HepG2 (cell line): ENCODE measurements around the gene MAN2A1. TPM values are rescaled to one million over a fixed set of nuclear protein-coding genes. Genes with fewer than 3 reads are reported as not detected.

ENCODE experiments used
- CCAR2 ChIP-seq: fragments of 200-400 bp; formaldehyde crosslinking; optimal IDR thresholded peaks from 2 replicates; pipeline ENCODE3; 2018; ENCODE audit warnings: low read depth, mild to moderate bottlenecking, low read length, moderate library complexity
- GTF2F1 ChIP-seq: fragments of 150-350 bp; IDR thresholded peaks from 2 replicates; pipeline ENCODE4 v1.6.1; 2014; ENCODE audit warnings: low read length
- HMGXB3 ChIP-seq: sonication (generic); formaldehyde crosslinking; IDR thresholded peaks from 2 replicates; pipeline ENCODE4 v1.4.0; 2020; ENCODE audit warnings: missing genetic modification reagents, borderline replicate concordance
- MED13 ChIP-seq: sonication (generic); formaldehyde crosslinking; IDR thresholded peaks from 2 replicates; pipeline ENCODE4 v1.5.0; 2020; ENCODE audit warnings: missing genetic modification reagents
- RBM22 ChIP-seq: fragments of 200-400 bp; formaldehyde crosslinking; optimal IDR thresholded peaks from 2 replicates; pipeline ENCODE3; 2017; ENCODE audit warnings: mild to moderate bottlenecking, low read length, moderate library complexity
- YEATS4 ChIP-seq: sonication (generic); formaldehyde crosslinking; IDR thresholded peaks from 2 replicates; pipeline ENCODE4 v1.4.0; 2020; ENCODE audit warnings: missing genetic modification reagents, borderline replicate concordance
- ZBTB37 ChIP-seq: sonication (generic); formaldehyde crosslinking; IDR thresholded peaks from 2 replicates; pipeline ENCODE4 v1.4.0; 2020; ENCODE audit warnings: mild to moderate bottlenecking, missing genetic modification reagents
- ZHX1 ChIP-seq: sonication (generic); formaldehyde crosslinking; IDR thresholded peaks from 2 replicates; pipeline ENCODE4 v1.8.1; 2022; ENCODE audit warnings: low read depth, mild to moderate bottlenecking, missing genetic modification reagents
- ZNF282 ChIP-seq: fragments of 450-650 bp; IDR thresholded peaks from 2 replicates; pipeline ENCODE4 v1.6.1; 2018; ENCODE audit not compliant: partially characterized antibody
- ZNF382 ChIP-seq: sonication (generic); formaldehyde crosslinking; IDR thresholded peaks from 2 replicates; pipeline ENCODE4 v1.5.0; 2020; ENCODE audit warnings: missing genetic modification reagents, mild to moderate bottlenecking, borderline replicate concordance
- ZNF629 ChIP-seq: sonication (generic); formaldehyde crosslinking; conservative IDR thresholded peaks from 2 replicates; pipeline ENCODE4 v1.5.0; 2020; ENCODE audit warnings: missing genetic modification reagents
- ZNF710 ChIP-seq: sonication (generic); formaldehyde crosslinking; IDR thresholded peaks from 2 replicates; pipeline ENCODE4 v1.5.0; 2020; ENCODE audit warnings: mild to moderate bottlenecking, missing genetic modification reagents, borderline replicate concordance
- ZNF75D ChIP-seq: sonication (generic); formaldehyde crosslinking; IDR thresholded peaks from 2 replicates; pipeline ENCODE4 v1.8.1; 2023; ENCODE audit warnings: missing genetic modification reagents, mild to moderate bottlenecking, borderline replicate concordance
- polyA plus RNA-seq, 8 experiments: library from polyadenylated mRNA; depleted of rRNA in 3 of 8; stranded (reverse) in 7 of 8; unstranded in 1 of 8; fragments of >200 nt; fragmentation: Illumina TruSeq in 4 of 8; extraction: Trizol in 4 of 8; gene quantifications; 2 replicates each; pipeline versions ENCODE4 v1.2.1 to v1.2.3, GENCODE V29; 2011 to 2016; ENCODE audit warnings: low read depth in 4 of 8, missing spikeins in 1 of 8, mixed read lengths in 1 of 8; ENCODE audit not compliant: insufficient read depth in 1 of 8
- total RNA-seq, 5 experiments: library from RNA; depleted of rRNA; stranded (reverse); fragments of >200 nt; fragmentation: Illumina TruSeq; extraction: Trizol; gene quantifications; 2 replicates each; pipeline ENCODE4 v1.2.3, GENCODE V29; 2016; ENCODE audit warnings: low read depth in 1 of 5
- TF ChIP-seq, protein P1 (sequence below): sonication (generic); formaldehyde crosslinking; IDR thresholded peaks from 2 replicates; pipeline ENCODE4 v1.4.0; 2020; ENCODE audit warnings: missing genetic modification reagents
- TF ChIP-seq, protein P2 (sequence below): sonication (generic); formaldehyde crosslinking; IDR thresholded peaks from 2 replicates; pipeline ENCODE4 v1.5.1; 2020; ENCODE audit warnings: missing genetic modification reagents, mild to moderate bottlenecking, borderline replicate concordance

The MAN2A1 gene
- total and polyA plus RNA-seq, 2 of the 13 experiments (the other 11 are each of a cell fraction or from before 2014, with no cell fraction given), result 56.2 to 80.5 TPM

DNA sequence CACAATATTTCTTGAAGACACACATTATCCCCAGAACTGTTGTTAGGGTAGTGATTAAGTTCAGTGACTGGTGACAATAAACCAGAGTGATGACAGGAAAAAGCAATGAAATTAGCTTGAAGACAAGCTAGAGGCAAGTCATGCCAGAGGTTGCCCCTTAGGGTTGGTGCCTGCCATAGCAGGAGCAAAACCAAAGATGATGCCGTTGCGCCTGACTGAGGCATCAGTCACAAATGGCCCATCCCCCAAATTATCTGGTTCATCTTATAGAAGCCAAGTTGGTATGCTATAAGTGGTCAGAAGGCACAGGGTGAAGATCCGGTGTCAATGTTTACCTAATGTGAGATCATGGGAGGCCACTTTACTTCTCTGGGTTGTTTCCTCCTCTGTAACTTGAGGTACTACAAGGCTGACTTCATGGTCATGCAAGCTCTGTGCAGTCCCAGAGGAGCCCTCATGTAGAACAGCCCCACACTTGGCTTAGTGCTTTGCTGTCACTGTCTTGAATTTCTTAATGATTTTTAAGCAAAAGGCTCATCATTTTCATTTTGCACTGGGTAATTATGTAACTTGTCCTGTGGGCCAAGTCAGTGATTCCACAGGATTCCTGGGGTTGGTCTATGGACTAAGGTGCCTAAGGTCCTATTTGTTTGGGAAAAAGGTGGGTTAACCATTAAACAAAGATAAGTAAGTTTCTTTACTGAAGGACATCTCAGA is 211.3 kb downstream of the MAN2A1 start (continued):
- TF ChIP-seq YEATS4 (CRISPR knock-in tag) (peak; percentile 72), ZHX1 (CRISPR knock-in tag) (0 out of 2 replicates have a peak, but pooled peaks have one; percentile 47), ZBTB37 (CRISPR knock-in tag) (no peak), ZNF710 (CRISPR knock-in tag) (peak; percentile 37; the same call in 1 of the 2 replicates), CCAR2 (no peak), ZNF629 (CRISPR knock-in tag) (no peak), MED13 (peak; percentile 92; the same call in 1 of the 2 replicates), ZNF382 (CRISPR knock-in tag) (no peak), ZNF75D (CRISPR knock-in tag) (no peak), ZNF282 (no peak), HMGXB3 (CRISPR knock-in tag) (no peak), GTF2F1 (no peak), RBM22 (no peak)
- TF ChIP-seq, protein P1, sequence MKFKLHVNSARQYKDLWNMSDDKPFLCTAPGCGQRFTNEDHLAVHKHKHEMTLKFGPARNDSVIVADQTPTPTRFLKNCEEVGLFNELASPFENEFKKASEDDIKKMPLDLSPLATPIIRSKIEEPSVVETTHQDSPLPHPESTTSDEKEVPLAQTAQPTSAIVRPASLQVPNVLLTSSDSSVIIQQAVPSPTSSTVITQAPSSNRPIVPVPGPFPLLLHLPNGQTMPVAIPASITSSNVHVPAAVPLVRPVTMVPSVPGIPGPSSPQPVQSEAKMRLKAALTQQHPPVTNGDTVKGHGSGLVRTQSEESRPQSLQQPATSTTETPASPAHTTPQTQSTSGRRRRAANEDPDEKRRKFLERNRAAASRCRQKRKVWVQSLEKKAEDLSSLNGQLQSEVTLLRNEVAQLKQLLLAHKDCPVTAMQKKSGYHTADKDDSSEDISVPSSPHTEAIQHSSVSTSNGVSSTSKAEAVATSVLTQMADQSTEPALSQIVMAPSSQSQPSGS, result peak; percentile 81
- TF ChIP-seq, protein P2, sequence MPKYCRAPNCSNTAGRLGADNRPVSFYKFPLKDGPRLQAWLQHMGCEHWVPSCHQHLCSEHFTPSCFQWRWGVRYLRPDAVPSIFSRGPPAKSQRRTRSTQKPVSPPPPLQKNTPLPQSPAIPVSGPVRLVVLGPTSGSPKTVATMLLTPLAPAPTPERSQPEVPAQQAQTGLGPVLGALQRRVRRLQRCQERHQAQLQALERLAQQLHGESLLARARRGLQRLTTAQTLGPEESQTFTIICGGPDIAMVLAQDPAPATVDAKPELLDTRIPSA, result no peak
